ENCODE results near the gene ST14.
A peak's percentile ranks its signal among the peaks of the same experiment; 100 is the strongest.

Gene ST14

GRCh38 chr11:130159657-130160497 is at the start of gene ST14:
TSS of gene ST14 (plus strand) at chr11:130159782. CDS start at chr11:130159980, 198 bp downstream.
- no peak for DNase-seq

GRCh38 chr11:130110339-130111108 is 49.1 kb upstream of the ST14 start:
- no peak for DNase-seq

- no peak for DNase-seq
Observed at GRCh38 chr11:130112071-130112830, 47.3 kb upstream of the ST14 start.

- DNase-seq: no peak
Observed at GRCh38 chr11:130114281-130114680, 45.3 kb upstream of the ST14 start.

- no peak for DNase-seq
Observed at GRCh38 chr11:130114726-130115125, 44.9 kb upstream of the ST14 start.

- no peak for DNase-seq
Observed at GRCh38 chr11:130115218-130115617, 44.4 kb upstream of the ST14 start.

- DNase-seq: peak; percentile 19
Observed at GRCh38 chr11:130118165-130118564, 41.4 kb upstream of the ST14 start.

GRCh38 chr11:130118636-130119387 is 40.8 kb upstream of the ST14 start:
- peak; percentile 52 for DNase-seq

GRCh38 chr11:130120045-130120444 is 39.5 kb upstream of the ST14 start:
- no peak for DNase-seq

GRCh38 chr11:130121445-130121978 is 38.1 kb upstream of the ST14 start:
- DNase-seq: peak; percentile 24

GRCh38 chr11:130122141-130122575 is 37.4 kb upstream of the ST14 start:
- peak; percentile 61 for DNase-seq

- DNase-seq: no peak
Observed at GRCh38 chr11:130123414-130124040, 36.1 kb upstream of the ST14 start.

GRCh38 chr11:130124096-130124495 is 35.5 kb upstream of the ST14 start:
- no peak for DNase-seq

GRCh38 chr11:130125638-130126037 is 33.9 kb upstream of the ST14 start:
- DNase-seq: no peak

GRCh38 chr11:130126516-130126915 is 33.1 kb upstream of the ST14 start:
- DNase-seq: no peak

GRCh38 chr11:130127509-130127908 is 32.1 kb upstream of the ST14 start:
- DNase-seq: no peak

GRCh38 chr11:130128626-130129025 is 31.0 kb upstream of the ST14 start:
- no peak for DNase-seq

GRCh38 chr11:130129922-130130321 is 29.7 kb upstream of the ST14 start:
- no peak for DNase-seq

GRCh38 chr11:130131961-130132850 is 27.4 kb upstream of the ST14 start:
- peak; percentile 76 for DNase-seq

GRCh38 chr11:130133716-130134115 is 25.9 kb upstream of the ST14 start:
- DNase-seq: no peak

GRCh38 chr11:130136107-130136506 is 23.5 kb upstream of the ST14 start:
- no peak for DNase-seq
